GM19238 (cell line): Measurements from ENCODE around the gene MCM6.

Experiments used
- DNase-seq: peaks from one replicate; pipeline ENCODE4 v3.0.0; 2011; ENCODE audit warnings: low spot score; ENCODE audit not compliant: insufficient read length

Gene MCM6

GRCh38 chr2:135863233-135863632 is 13.0 kb downstream of the MCM6 start:
- no peak for DNase-seq

DNA sequence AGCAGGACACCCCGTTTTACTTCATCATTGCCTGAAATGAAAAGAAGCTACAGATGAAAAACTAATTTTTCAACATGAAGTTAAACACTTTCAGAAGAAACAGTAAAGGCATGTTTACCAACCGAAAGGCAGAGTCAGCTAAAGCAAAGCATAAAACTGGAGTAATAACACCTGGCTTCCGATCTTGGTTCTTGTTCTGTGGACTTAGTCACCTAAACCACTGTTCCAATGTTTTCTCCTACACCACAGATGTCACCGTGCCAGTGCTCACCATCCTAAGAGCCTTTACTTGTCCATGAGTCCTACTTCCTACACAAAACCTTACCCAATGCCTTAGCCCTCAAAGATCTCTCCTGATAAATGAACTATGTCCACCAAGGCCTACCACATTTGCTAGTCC is 13.5 kb downstream of the MCM6 start:
- DNase-seq, result no peak

GRCh38 chr2:135853401-135853800 is 22.8 kb downstream of the MCM6 start:
- no peak for DNase-seq

- no peak for DNase-seq
These were observed 24.4 kb downstream of the MCM6 start for GRCh38 chr2:135851858-135852257.

- no peak for DNase-seq
These were observed 25.2 kb downstream of the MCM6 start for GRCh38 chr2:135850892-135851668.

GRCh38 chr2:135849087-135849486 is 27.2 kb downstream of the MCM6 start:
- no peak for DNase-seq

GRCh38 chr2:135845997-135846396 is 30.2 kb downstream of the MCM6 start:
- DNase-seq, result no peak

GRCh38 chr2:135845257-135845656 is 31.0 kb downstream of the MCM6 start:
- DNase-seq, result no peak

GRCh38 chr2:135844301-135844895 is 31.8 kb downstream of the MCM6 start:
- DNase-seq, result no peak

DNA sequence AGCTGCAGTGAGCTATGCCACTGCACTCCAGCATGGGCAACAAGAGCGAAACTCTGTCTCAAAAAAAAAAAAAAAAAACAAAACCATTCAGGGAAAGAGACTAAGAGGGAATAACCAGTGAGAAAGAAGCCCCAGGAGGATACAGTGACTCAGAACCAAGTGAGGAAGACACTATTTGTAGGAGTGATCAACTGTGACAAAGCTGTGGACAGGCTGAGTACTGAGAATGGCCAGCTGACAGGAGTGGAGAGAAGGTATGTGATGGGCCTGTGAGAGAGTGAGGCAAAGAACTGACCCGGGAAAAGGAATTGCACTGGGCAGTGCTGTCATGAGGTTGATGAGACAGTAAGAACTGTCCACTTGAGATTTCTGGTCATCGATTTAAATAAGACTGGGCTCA is 32.6 kb downstream of the MCM6 start:
- DNase-seq, result no peak

GRCh38 chr2:135840601-135841000 is 35.6 kb downstream of the MCM6 start:
- DNase-seq, result no peak

GRCh38 chr2:135839713-135840112 is 36.5 kb downstream of the MCM6 start:
- DNase-seq, result no peak

DNA sequence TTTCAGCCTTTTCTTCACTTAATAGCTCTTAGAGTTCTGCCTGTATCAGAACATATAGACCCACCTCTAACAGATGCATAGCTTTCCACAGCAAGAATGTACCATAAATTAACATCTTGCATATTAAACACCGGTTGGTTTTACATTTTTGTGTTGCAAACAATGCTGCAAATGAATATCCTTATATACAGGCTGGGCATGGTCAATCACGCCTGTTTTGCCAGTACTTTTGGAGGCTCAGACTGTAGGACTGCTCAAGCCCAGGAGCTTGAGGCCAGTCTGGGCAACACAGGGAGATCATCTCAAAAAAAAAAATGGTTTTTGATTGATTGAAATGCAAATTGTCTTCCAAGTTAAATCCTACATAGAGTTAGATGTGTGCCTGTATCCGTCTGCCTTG is 37.7 kb downstream of the MCM6 start:
- no peak for DNase-seq

DNA sequence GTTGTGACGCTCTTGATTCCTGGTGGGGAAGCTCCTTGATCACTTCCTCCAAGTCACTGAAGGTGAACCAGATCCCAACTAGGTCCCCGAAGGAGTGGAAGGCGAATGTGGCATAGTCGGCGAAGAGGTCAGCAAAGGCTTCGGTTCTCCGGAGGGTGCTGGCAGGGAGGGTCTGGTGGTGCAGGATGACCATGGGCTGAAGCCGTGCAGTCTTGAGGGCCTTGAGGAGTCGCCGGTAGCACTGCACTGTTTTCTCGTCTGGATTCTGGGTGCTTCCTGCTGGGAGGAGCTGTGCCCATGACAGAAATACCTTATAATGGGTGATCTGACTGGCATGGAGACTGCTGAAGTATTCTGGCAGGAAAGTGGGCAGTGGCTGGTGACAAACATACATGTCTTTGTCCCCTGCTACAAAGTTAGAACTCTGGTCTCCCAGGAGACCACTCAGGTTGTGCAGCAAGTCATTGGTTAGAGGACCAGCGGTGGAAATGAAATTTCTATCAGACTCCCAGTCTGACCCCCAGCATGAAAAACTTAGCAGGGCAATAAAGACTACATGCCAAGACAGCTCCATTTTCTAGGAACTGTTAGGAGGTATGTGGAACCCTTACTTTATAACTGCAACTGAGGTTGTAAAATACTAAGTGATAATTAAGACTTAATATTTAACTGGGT is 39.5 kb downstream of the MCM6 start, which contains the start of gene LCT:
Gene LCT, minus strand, starts transcription at position 589 of the 675 bp plus-strand sequence. Its CDS starts 15 bp downstream, at position 574.
- no peak for DNase-seq

GRCh38 chr2:135832891-135833290 is 43.4 kb downstream of the MCM6 start:
- DNase-seq, result no peak

DNA sequence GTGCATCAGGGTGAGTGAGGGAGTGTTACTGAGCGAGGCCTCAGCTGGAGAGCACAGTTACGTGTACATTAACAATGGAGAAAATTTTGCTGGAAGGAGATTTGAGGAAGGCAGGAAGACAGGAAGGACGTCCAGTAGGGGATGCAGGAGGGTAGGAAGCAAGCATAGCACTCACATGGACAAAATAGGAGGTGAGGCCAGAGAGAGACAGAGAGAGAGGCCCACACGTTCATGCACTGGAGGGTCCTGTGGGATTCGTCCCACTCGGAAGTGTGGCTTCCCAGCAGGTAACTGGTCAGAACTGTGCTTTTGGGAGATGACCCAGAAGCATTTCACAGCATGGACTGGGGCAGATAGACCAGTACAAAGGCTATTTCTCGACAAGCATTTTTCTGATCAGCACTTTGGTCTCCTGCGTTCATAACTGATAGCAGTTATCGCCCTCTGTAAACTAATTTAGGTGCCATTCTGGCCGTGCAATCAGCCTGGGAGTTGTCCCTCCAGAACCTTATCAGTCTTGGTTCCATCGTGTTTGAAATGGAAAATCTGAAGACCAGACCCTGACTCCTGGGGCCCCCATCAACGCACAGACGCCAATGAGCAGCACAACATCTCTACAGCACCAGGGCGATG is 44.9 kb downstream of the MCM6 start:
- DNase-seq, result no peak

DNA sequence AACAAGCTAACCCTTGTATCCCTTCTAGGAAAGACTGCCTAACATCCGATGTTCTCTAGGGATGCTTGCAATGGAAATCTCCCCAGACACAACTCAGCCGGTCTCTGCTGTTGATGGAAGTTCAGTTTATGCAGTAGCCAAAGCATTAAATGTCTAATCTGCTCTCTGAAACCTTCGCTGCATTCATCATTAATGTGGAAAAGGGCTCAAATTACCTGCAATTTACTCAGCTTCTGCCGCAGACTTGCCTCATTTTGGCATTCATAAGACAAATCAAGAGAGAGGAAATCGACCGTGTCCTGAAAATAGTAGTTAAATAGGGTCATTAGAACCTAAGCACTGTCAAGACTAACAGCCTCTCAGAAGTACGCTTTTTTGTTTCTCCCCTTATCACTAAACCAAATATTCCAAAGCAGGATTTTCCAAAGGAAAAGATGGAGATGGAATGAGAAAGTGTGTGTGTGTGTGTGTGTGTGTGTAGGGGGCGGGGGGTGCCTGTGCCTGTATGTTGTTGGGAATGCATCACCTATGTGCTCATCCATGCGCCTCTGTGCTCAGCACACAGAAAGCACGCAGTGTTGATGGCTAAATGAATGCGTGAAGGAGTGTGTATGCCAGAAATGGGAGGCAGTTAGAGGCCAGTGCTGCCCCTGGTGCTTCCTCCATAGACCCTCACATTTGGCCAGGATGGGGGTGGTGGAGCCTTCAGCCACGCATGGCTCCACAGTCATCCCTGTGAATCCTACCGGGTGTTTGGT is 46.7 kb downstream of the MCM6 start:
- no peak for DNase-seq

- DNase-seq, result no peak
These were observed 49.7 kb downstream of the MCM6 start for GRCh38 chr2:135826544-135826943.

DNA sequence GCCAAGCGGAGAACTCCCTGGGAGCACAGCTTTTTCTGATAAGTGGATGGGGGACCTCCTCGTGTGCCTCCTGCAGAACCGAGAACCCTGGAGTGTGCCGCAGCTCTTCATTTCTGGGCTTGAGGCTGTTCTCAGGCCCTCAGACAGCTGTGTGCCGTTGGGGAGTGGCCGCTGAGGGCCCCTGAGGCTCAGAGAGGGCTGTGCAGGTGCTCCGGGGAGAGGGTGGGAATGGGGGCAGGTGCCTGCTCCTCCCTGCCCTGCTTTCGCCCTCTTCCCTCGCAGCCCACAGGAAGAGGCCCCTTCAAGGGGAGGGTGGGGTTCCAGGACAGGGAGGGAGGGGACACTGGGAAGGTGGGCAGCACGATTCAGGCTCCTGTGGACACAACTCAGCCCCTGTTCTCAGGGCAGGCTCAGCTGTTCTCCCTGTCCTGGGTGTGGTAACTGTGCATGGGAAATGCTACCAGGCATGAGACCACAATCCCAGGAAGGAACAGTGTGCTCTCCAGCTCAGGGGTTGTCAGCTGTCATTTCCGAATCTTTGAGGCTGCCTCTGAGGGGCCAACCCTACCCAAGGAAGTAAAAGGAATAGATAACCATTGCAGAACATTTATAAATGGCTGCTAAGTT is 50.6 kb downstream of the MCM6 start:
- no peak for DNase-seq

GRCh38 chr2:135825131-135825530 is 51.1 kb downstream of the MCM6 start:
- DNase-seq, result no peak

DNA sequence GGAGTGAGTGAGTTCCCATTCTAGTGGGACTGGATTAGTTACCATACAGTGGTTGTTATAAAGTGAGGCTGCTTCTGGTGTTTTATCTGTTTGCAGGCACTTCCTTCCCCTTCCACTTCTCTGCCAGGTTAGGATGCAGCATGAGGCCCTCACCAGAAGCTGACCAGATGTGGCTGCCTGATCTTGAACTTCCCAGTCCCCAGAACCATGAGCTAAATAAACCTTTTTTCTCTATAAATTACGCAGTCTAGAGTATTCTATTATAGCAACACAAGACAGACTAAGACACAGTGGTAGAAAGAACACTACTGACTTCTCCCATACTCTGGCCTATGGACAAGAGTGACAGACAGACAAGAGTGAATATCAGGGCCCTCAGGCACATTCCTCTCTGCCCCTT is 53.4 kb downstream of the MCM6 start:
- no peak for DNase-seq
